ENCODE results near the gene ARHGEF28.

DNA sequence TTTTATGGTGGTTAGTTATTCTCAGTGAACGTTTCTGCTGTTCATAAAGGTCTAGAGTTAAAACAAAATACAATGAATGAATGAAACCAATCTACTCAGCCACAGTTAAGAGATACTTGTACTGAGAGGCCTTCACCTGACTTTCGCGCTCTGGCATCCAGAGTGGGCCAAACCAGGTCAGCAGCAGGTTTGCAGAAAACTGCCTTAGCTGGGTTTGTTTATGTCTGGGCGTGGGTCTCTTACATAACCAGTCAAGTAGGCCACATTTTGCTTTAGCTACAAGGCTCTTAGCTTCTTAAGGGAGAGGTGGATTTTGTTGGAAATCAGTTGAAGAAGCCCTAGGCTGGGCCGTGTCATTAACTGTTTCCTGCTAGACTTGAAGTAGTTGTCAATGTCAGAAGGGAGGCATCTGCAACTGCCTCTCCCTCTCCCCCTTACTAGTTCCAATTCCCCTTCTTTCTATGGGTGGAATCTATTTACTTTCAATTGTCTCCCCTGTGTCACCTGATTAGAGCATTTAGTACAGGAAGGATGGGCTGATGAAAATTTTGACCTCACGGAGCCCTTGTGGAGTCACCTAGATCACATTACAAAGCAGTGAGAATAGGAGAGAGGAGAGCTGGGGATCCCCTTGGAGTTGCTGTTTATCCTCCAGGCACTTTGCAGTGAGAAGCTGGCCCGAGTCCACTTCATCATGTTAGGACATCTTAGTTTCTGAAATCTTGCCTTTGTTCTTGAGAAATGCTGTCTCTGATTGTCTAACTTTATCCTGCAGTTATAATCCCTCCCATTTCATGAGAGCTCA is 200.5 kb downstream of the ARHGEF28 start:
- TF ChIP-seq CTCF (conservative IDR thresholded peaks at IDR 0.05; ENCODE audit: low read depth, low read length) (no peak), RAD21 (IDR thresholded peaks at IDR 0.05; ENCODE audit: low read length) (no peak), MXI1 (IDR thresholded peaks at IDR 0.05; ENCODE audit: borderline replicate concordance, low read depth, low read length) (no peak), POLR2A (IDR thresholded peaks at IDR 0.05; ENCODE audit: low read depth, low read length) (no peak), BHLHE40 (IDR thresholded peaks at IDR 0.05; ENCODE audit: low read depth, low read length) (no peak), SMC3 (IDR thresholded peaks at IDR 0.05; ENCODE audit: low read depth, low read length) (no peak), CEBPB (IDR thresholded peaks at IDR 0.05; ENCODE audit: low read depth, low read length) (no peak), MAZ (IDR thresholded peaks at IDR 0.05; ENCODE audit: borderline replicate concordance, low read depth, low read length) (no peak)
